T-helper 1 cell treated with Interleukin-12 subunit alpha and Interleukin-12 subunit beta and Interleukin-4 antibody, amounts not matched to agents 30 ng/mL and 1 ng/mL, for 36 hours (primary cell): ENCODE measurements around the gene USP12. TPM values are rescaled to one million over a fixed set of nuclear protein-coding genes. Genes with fewer than 3 reads are reported as not detected.

ENCODE experiments used
- intact Hi-C: fragments of 100-400 bp; cut with micrococcal nuclease; formaldehyde crosslinking; loops from one replicate; pipeline ENCODE4 v1.15.1; 2024
- total RNA-seq: library from RNA; stranded (reverse); gene quantifications from 2 replicates; pipeline ENCODE4 v1.2.3, GENCODE V29; 2022

Gene USP12
- total RNA-seq, 1 donor from 2014 or later: 34.7 TPM

- intact Hi-C loops: no loop called here
Measured at GRCh38 chr13:27183561-27184147, 12.0 kb upstream of the USP12 start.

- intact Hi-C loops: no loop called here
Measured at GRCh38 chr13:27182844-27183497, 11.4 kb upstream of the USP12 start.

- intact Hi-C loops: no loop called here
Measured at GRCh38 chr13:27182054-27182453, 10.4 kb upstream of the USP12 start.

GRCh38 chr13:27177852-27178251 lies 6.2 kb upstream of the USP12 start:
- intact Hi-C loops: no loop called here

GRCh38 chr13:27176470-27177410 lies 5.1 kb upstream of the USP12 start:
- intact Hi-C loops: no loop called here

GRCh38 chr13:27174766-27175455 lies 3.3 kb upstream of the USP12 start:
- intact Hi-C loops: loop anchor here (5.0 kb wide), 3 partner anchors 177 to 1873 kb away; partner anchors contain the start of genes NUP58 and PAN3

GRCh38 chr13:27172495-27172842 lies 858 bp upstream of the USP12 start:
- intact Hi-C loops: loop anchor here (1.0 to 5.0 kb wide), 13 partner anchors 25 to 1870 kb away; partner anchors contain the start of genes MTIF3, NUP58, PAN3 and POLR1D

GRCh38 chr13:27171827-27172494 lies 350 bp upstream of the USP12 start:
- intact Hi-C loops: loop anchor here (1.0 to 5.0 kb wide), 15 partner anchors 25 to 1870 kb away; partner anchors contain the start of genes MTIF3, NUP58, PAN3 and POLR1D

- intact Hi-C loops: loop anchor here (1.0 to 5.0 kb wide), 6 partner anchors 8 to 1868 kb away; partner anchors contain the start of genes NUP58, PAN3 and POMP
Measured at GRCh38 chr13:27170516-27171243, 931 bp downstream of the USP12 start.

- intact Hi-C loops: loop anchor here (1.0 to 5.0 kb wide), 6 partner anchors 8 to 1868 kb away; partner anchors contain the start of genes NUP58, PAN3 and POMP
Measured at GRCh38 chr13:27170221-27170515, 1.4 kb downstream of the USP12 start.

- intact Hi-C loops: loop anchor here (2.0 kb wide), 1 partner anchor 22 kb away; no protein-coding TSS in a partner anchor
Measured at GRCh38 chr13:27168906-27169657, 2.5 kb downstream of the USP12 start.

- intact Hi-C loops: loop anchor here (2.0 kb wide), 1 partner anchor 21 kb away; no protein-coding TSS in a partner anchor
Measured at GRCh38 chr13:27168086-27168485, 3.5 kb downstream of the USP12 start.

- intact Hi-C loops: no loop called here
Measured at GRCh38 chr13:27166313-27166712, 5.3 kb downstream of the USP12 start.

- intact Hi-C loops: loop anchor here (1.0 kb wide), 1 partner anchor 8 kb away; no protein-coding TSS in a partner anchor
Measured at GRCh38 chr13:27161980-27162379, 9.6 kb downstream of the USP12 start.

GRCh38 chr13:27161423-27161822 lies 10.2 kb downstream of the USP12 start:
- intact Hi-C loops: no loop called here

GRCh38 chr13:27160657-27161295 lies 10.8 kb downstream of the USP12 start:
- intact Hi-C loops: no loop called here

- intact Hi-C loops: no loop called here
Measured at GRCh38 chr13:27159806-27160563, 11.6 kb downstream of the USP12 start.

- intact Hi-C loops: no loop called here
Measured at GRCh38 chr13:27158335-27158734, 13.3 kb downstream of the USP12 start.
